AG09309 (cell line): ENCODE measurements around the gene LRRC4C.

Experiments
- DNase-seq: peaks from one replicate; pipeline ENCODE4 v3.0.0-alpha.2; 2010; ENCODE audit warnings: low read depth
- H3K4me3 ChIP-seq: 2 replicates; pipeline ENCODE4 v1.5.1; 2011; ENCODE audit warnings: mild to moderate bottlenecking, low read depth, low read length, moderate library complexity; ENCODE audit not compliant: control insufficient read depth
- TF ChIP-seq, protein P1 (sequence below): IDR thresholded peaks from 2 replicates; pipeline ENCODE4 v1.5.1; 2011; ENCODE audit warnings: mild to moderate bottlenecking, low read depth, low read length, inconsistent platforms; ENCODE audit not compliant: insufficient read depth, control insufficient read depth; ENCODE audit errors: missing control alignments

Gene LRRC4C

GRCh38 chr11:40602866-40603552, 856.4 kb downstream of the LRRC4C start:
- TF ChIP-seq, protein P1, sequence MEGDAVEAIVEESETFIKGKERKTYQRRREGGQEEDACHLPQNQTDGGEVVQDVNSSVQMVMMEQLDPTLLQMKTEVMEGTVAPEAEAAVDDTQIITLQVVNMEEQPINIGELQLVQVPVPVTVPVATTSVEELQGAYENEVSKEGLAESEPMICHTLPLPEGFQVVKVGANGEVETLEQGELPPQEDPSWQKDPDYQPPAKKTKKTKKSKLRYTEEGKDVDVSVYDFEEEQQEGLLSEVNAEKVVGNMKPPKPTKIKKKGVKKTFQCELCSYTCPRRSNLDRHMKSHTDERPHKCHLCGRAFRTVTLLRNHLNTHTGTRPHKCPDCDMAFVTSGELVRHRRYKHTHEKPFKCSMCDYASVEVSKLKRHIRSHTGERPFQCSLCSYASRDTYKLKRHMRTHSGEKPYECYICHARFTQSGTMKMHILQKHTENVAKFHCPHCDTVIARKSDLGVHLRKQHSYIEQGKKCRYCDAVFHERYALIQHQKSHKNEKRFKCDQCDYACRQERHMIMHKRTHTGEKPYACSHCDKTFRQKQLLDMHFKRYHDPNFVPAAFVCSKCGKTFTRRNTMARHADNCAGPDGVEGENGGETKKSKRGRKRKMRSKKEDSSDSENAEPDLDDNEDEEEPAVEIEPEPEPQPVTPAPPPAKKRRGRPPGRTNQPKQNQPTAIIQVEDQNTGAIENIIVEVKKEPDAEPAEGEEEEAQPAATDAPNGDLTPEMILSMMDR, result no peak
- no peak overlapping the region for H3K4me3 ChIP-seq
- DNase-seq, result no peak

GRCh38 chr11:40597546-40598113, 861.8 kb downstream of the LRRC4C start:
- no peak overlapping the region for H3K4me3 ChIP-seq
- no peak for DNase-seq
- TF ChIP-seq, protein P1, result no peak

DNA sequence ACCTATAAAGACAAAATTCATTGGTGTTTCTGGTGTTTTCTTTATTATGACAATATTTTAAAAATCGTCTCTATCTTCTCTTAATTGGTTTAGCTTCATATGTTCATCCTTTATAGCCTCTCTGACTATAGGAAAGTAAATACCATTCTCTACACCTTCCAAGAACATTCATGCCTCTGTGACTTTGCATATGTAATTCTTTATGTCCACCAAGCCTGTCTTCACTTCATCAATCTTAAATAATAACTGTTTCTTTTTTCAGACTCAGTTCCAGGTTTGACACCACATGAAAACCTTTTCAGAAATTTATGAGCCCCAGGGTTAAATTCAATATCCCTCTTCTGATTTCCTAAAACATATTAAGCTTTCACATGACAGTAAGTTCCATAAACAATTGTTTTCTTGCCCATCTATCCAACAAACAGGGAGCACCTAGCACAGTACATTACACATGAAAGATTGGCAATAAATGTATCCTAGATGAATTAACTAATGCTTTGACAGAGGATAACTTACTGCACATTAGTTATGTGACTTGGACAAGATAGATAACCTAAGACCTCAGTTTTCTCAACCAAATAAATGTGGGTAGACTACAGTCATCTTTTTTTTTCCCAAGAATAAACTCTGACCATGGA, 886.1 kb downstream of the LRRC4C start:
- no peak for DNase-seq
- no peak overlapping the region for H3K4me3 ChIP-seq
- TF ChIP-seq, protein P1, result no peak

GRCh38 chr11:40569947-40570531, 889.4 kb downstream of the LRRC4C start:
- no peak for DNase-seq

DNA sequence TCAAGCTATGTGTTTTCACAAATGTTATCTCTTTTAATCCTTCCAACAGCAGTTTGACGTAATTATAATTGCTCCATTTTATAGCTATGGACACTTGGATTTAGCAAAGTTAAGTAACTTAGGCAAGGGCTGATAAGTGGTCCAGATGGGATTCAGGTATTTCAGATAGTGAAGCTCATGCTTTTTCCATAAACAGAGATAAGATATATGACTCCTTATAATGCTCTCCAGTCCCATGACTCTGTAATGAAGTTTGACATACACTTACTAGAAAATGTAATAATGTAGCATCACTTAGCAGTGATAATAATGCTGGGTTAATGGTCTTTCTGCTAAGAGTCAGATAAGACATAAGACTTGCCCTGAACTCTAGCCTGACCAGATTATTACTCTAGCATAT, 892.1 kb downstream of the LRRC4C start:
- TF ChIP-seq, protein P1, result no peak
- no peak for DNase-seq
- H3K4me3 ChIP-seq, result no peak overlapping the region

More at GRCh38 chr11:40569947-40570531, 889.4 kb downstream of the LRRC4C start:
- TF ChIP-seq, protein P1, result no peak
- no peak overlapping the region for H3K4me3 ChIP-seq

GRCh38 chr11:40544162-40544561, 915.3 kb downstream of the LRRC4C start:
- TF ChIP-seq, protein P1, result no peak
- H3K4me3 ChIP-seq, result no peak overlapping the region
- DNase-seq, result no peak
